H1 (cell line): ENCODE measurements around the gene TCF25. TPM values are rescaled to one million over a fixed set of nuclear protein-coding genes. Genes with fewer than 3 reads are reported as not detected.

Experiments used
- CTCF ChIA-PET: fragments of 300-600 bp; sonication (Branson Sonifier 250); formaldehyde crosslinking; loops from one replicate; lab custom pipeline; 2021; ENCODE audit not compliant: partially characterized antibody; lab: Charles Lee
- POLR2A ChIA-PET: fragments of 300-600 bp; sonication (Branson Sonifier 250); formaldehyde crosslinking; loops from one replicate; lab custom pipeline; 2021; ENCODE audit warnings: inconsistent platforms; ENCODE audit not compliant: partially characterized antibody; lab: Charles Lee
- DNase-seq, 2 experiments: peaks; one replicate each; pipeline versions ENCODE4 v3.0.0 to v3.0.0-alpha.2; 2010 to 2022; ENCODE audit warnings: low spot score in 2 of 2, low read depth in 1 of 2, mixed read lengths in 1 of 2
- FAIRE-seq: peaks from 2 replicates; lab custom pipeline; 2011; peaks lifted over from hg19 to GRCh38; lab: Jason Lieb, UNC
- H2AFZ ChIP-seq: 2 replicates; pipeline ENCODE4 v1.8.1; 2012; ENCODE audit warnings: low read length, inconsistent platforms
- H2AK5ac ChIP-seq: 2 replicates; pipeline ENCODE4 v1.6.1; 2013; ENCODE audit warnings: low read depth, low read length
- H2BK120ac ChIP-seq: replicated peaks from 2 replicates; pipeline ENCODE3; 2013; ENCODE audit warnings: low read depth, low read length, inconsistent platforms
- H2BK12ac ChIP-seq: 2 replicates; pipeline ENCODE4 v1.6.1; 2013; ENCODE audit warnings: low read depth, low read length
- H2BK15ac ChIP-seq: 2 replicates; pipeline ENCODE4 v1.6.1; 2013; ENCODE audit warnings: low read length
- H2BK20ac ChIP-seq: 2 replicates; pipeline ENCODE4 v1.6.1; 2013; ENCODE audit warnings: low read length
- H2BK5ac ChIP-seq: 2 replicates; pipeline ENCODE4 v1.6.1; 2013; ENCODE audit warnings: low read depth, low read length
- H3K14ac ChIP-seq: 2 replicates; pipeline ENCODE4 v1.6.1; 2013; ENCODE audit warnings: inconsistent platforms; ENCODE audit not compliant: insufficient read length
- H3K18ac ChIP-seq: 2 replicates; pipeline ENCODE4 v1.6.1; 2013; ENCODE audit warnings: low read length; ENCODE audit errors: extremely low read depth
- H3K23ac ChIP-seq: 2 replicates; pipeline ENCODE4 v1.6.1; 2013; ENCODE audit warnings: inconsistent platforms; ENCODE audit not compliant: insufficient read length
- H3K23me2 ChIP-seq: 2 replicates; pipeline ENCODE4 v1.6.1; 2013; ENCODE audit warnings: low read depth, low read length
- H3K27ac ChIP-seq: 2 replicates; pipeline ENCODE4 v1.6.1; 2011; ENCODE audit warnings: low read depth, low read length, inconsistent platforms
- H3K27me3 ChIP-seq, 4 experiments: replicated peaks in 1 of 4; 1 replicate in 1 of 4; 2 replicates in 3 of 4; pipeline versions ENCODE4 v1.6.1 to v1.8.1; 2011 to 2013; ENCODE audit warnings: low read length in 3 of 4, mild to moderate bottlenecking in 3 of 4, inconsistent platforms in 2 of 4, mixed read lengths in 2 of 4, moderate library complexity in 1 of 4; ENCODE audit not compliant: control insufficient read depth in 3 of 4, insufficient read depth in 3 of 4; ENCODE audit errors: extremely low read depth in 1 of 4
- H3K36me3 ChIP-seq, 4 experiments: 2 replicates each; pipeline versions ENCODE4 v1.6.1 to v1.8.1; 2011 to 2013; ENCODE audit warnings: mild to moderate bottlenecking in 4 of 4, low read length in 3 of 4, moderate library complexity in 2 of 4, control low read depth in 1 of 4, inconsistent platforms in 1 of 4; ENCODE audit not compliant: insufficient read depth in 4 of 4, control insufficient read depth in 2 of 4
- H3K4ac ChIP-seq: replicated peaks from 2 replicates; pipeline ENCODE3; 2013; ENCODE audit warnings: low read length, low read depth, mixed read lengths, inconsistent platforms; ENCODE audit not compliant: insufficient read length
- H3K4me1 ChIP-seq, 4 experiments: replicated peaks in 1 of 4; 1 replicate in 1 of 4; 2 replicates in 3 of 4; pipeline versions ENCODE4 v1.6.1 to v1.8.1; 2011 to 2013; ENCODE audit warnings: low read length in 3 of 4, inconsistent platforms in 2 of 4, mixed read lengths in 1 of 4; ENCODE audit not compliant: insufficient read depth in 4 of 4, control insufficient read depth in 3 of 4
- H3K4me2 ChIP-seq, 2 experiments: 2 replicates each; pipeline versions ENCODE4 v1.6.1 to v1.8.1; 2011 to 2013; ENCODE audit warnings: low read depth in 2 of 2, low read length in 2 of 2, control low read depth in 1 of 2, inconsistent platforms in 1 of 2, mild to moderate bottlenecking in 1 of 2; ENCODE audit not compliant: insufficient read depth in 1 of 2
- H3K4me3 ChIP-seq, 4 experiments: fragments of 200-600, 300-600 bp in 1 of 4; sonication (generic), shearing (Covaris generic), sonication (Bioruptor Twin) in 1 of 4; 2 replicates each; pipeline versions ENCODE4 v1.5.1 to v1.8.1; 2011 to 2016; ENCODE audit warnings: low read length in 4 of 4, low read depth in 3 of 4, control low read depth in 2 of 4, inconsistent platforms in 2 of 4, mild to moderate bottlenecking in 2 of 4, mixed read lengths in 1 of 4, moderate library complexity in 1 of 4; ENCODE audit not compliant: insufficient read depth in 2 of 4; ENCODE audit errors: extremely low read depth in 1 of 4
- H3K56ac ChIP-seq: replicated peaks from 2 replicates; pipeline ENCODE3; 2013; ENCODE audit warnings: low read depth, mild to moderate bottlenecking, mixed read lengths, low read length, inconsistent platforms; ENCODE audit not compliant: insufficient read length
- H3K79me1 ChIP-seq: 2 replicates; pipeline ENCODE4 v1.6.1; 2013; ENCODE audit warnings: low read depth, low read length, control low read depth
- H3K79me2 ChIP-seq, 2 experiments: 2 replicates each; pipeline versions ENCODE4 v1.6.1 to v1.8.1; 2012 to 2013; ENCODE audit warnings: low read length in 2 of 2, mild to moderate bottlenecking in 2 of 2, inconsistent platforms in 1 of 2; ENCODE audit not compliant: insufficient read depth in 2 of 2, control insufficient read depth in 1 of 2
- H3K9ac ChIP-seq, 4 experiments: replicated peaks in 1 of 4; 1 replicate in 1 of 4; 2 replicates in 3 of 4; pipeline versions ENCODE4 v1.6.1 to v1.8.1; 2011 to 2013; ENCODE audit warnings: low read depth in 3 of 4, low read length in 3 of 4, control low read depth in 2 of 4, mild to moderate bottlenecking in 2 of 4, moderate library complexity in 2 of 4, inconsistent platforms in 1 of 4; ENCODE audit errors: extremely low read depth in 1 of 4
- H3K9me3 ChIP-seq, 2 experiments: 2 replicates each; pipeline versions ENCODE4 v1.6.1 to v1.8.1; 2012 to 2013; ENCODE audit warnings: mild to moderate bottlenecking in 2 of 2, moderate library complexity in 2 of 2, control low read depth in 1 of 2, inconsistent platforms in 1 of 2, low read depth in 1 of 2, low read length in 1 of 2, mixed read lengths in 1 of 2; ENCODE audit not compliant: insufficient read depth in 2 of 2
- H4K20me1 ChIP-seq, 2 experiments: replicated peaks in 1 of 2; 2 replicates each; pipeline versions ENCODE3 to v1.8.1; 2011 to 2013; ENCODE audit warnings: inconsistent platforms in 2 of 2, low read length in 2 of 2, mild to moderate bottlenecking in 1 of 2; ENCODE audit not compliant: insufficient read depth in 2 of 2, control insufficient read depth in 1 of 2
- H4K5ac ChIP-seq: 2 replicates; pipeline ENCODE4 v1.6.1; 2013; ENCODE audit warnings: low read length, low read depth, mixed read lengths, inconsistent platforms; ENCODE audit not compliant: insufficient read length
- H4K8ac ChIP-seq: 2 replicates; pipeline ENCODE4 v1.8.0; 2013; ENCODE audit warnings: mild to moderate bottlenecking, moderate library complexity, low read length, inconsistent platforms; ENCODE audit not compliant: insufficient read depth; ENCODE audit errors: extremely low read depth
- H4K91ac ChIP-seq: replicated peaks from 2 replicates; pipeline ENCODE3; 2013; ENCODE audit warnings: low read length, mixed read lengths, inconsistent platforms; ENCODE audit not compliant: insufficient read length
- CHD1 ChIP-seq: IDR thresholded peaks from 2 replicates; pipeline ENCODE4 v1.6.1; 2012; ENCODE audit warnings: low read depth, low read length, improper control_type of control experiment
- GTF2F1 ChIP-seq: IDR thresholded peaks from 2 replicates; pipeline ENCODE4 v1.6.1; 2012; ENCODE audit warnings: low read depth, low read length, improper control_type of control experiment, borderline replicate concordance
- JUN ChIP-seq: IDR thresholded peaks from 2 replicates; pipeline ENCODE4 v1.6.1; 2011; ENCODE audit warnings: low read depth, mild to moderate bottlenecking, improper control_type of control experiment, low read length
- JUND ChIP-seq: IDR thresholded peaks from 2 replicates; pipeline ENCODE4 v1.6.1; 2011; ENCODE audit warnings: mild to moderate bottlenecking, improper control_type of control experiment, low read length
- KDM1A ChIP-seq: fragments of 200-600, 300-600 bp; sonication (generic); IDR thresholded peaks from 2 replicates; pipeline ENCODE4 v1.7.1; 2016; ENCODE audit warnings: mild to moderate bottlenecking, low read length, borderline replicate concordance
- NRF1 ChIP-seq: IDR thresholded peaks from 2 replicates; pipeline ENCODE4 v1.6.1; 2011; ENCODE audit warnings: mild to moderate bottlenecking, low read depth, low read length, improper control_type of control experiment
- PHF8 ChIP-seq: fragments of 200-600 bp; sonication (generic); conservative IDR thresholded peaks from 2 replicates; pipeline ENCODE4 v1.7.1; 2012; ENCODE audit warnings: low read depth, mild to moderate bottlenecking, inconsistent platforms, low read length, moderate library complexity
- POLR2A ChIP-seq, 2 experiments: IDR thresholded peaks; 1 replicate in 1 of 2; 2 replicates in 1 of 2; pipeline ENCODE4 v1.6.1; 2011; ENCODE audit warnings: low read depth in 2 of 2, low read length in 2 of 2, mild to moderate bottlenecking in 2 of 2; ENCODE audit errors: control extremely low read depth in 1 of 2
- RBBP5 ChIP-seq: IDR thresholded peaks from 2 replicates; pipeline ENCODE4 v1.7.1; 2012; ENCODE audit warnings: low read depth, mild to moderate bottlenecking, inconsistent platforms, low read length, moderate library complexity, borderline replicate concordance
- SIRT6 ChIP-seq: IDR thresholded peaks from one replicate; pipeline ENCODE4 v1.7.1; 2012; ENCODE audit warnings: low read length, inconsistent platforms
- SIX5 ChIP-seq: IDR thresholded peaks from 2 replicates; pipeline ENCODE4 v1.6.1; 2011; ENCODE audit warnings: mild to moderate bottlenecking, low read depth, low read length
- SP2 ChIP-seq: IDR thresholded peaks from 2 replicates; pipeline ENCODE4 v1.6.1; 2012; ENCODE audit warnings: mild to moderate bottlenecking, low read length, inconsistent platforms
- TBP ChIP-seq: IDR thresholded peaks from 2 replicates; pipeline ENCODE4 v1.6.1; 2011; ENCODE audit warnings: low read depth, low read length, improper control_type of control experiment
- WGBS, 2 experiments: shearing (Covaris generic) in 1 of 2; methylation state at CpG; one replicate each; pipeline versions ENCODE4 v1.1.6 to v1.1.7; 2013 to 2015; ENCODE audit warnings: low lambda C conversion rate in 2 of 2, mixed read lengths in 2 of 2, inconsistent platforms in 1 of 2, low coverage in 1 of 2, missing lambda C conversion rate in 1 of 2; ENCODE audit not compliant: insufficient replicate concordance in 2 of 2, insufficient coverage in 1 of 2, insufficient read length in 1 of 2; ENCODE audit errors: extremely low coverage in 1 of 2, missing lambda C conversion rate in 1 of 2; 5-methylcytosine and 5-hydroxymethylcytosine counted together
- polyA plus RNA-seq, 7 experiments: library from polyadenylated mRNA; depleted of rRNA in 3 of 7; stranded (reverse) in 5 of 7; unstranded in 2 of 7; fragments of >200 nt in 5 of 7; fragments of 200-250 nt in 2 of 7; gene quantifications; 1 replicate in 5 of 7; 2 replicates in 1 of 7; 4 replicates in 1 of 7; pipeline versions ENCODE4 v1.2.1 to v1.2.3, GENCODE V29; 2011 to 2013; ENCODE audit warnings: missing spikeins in 2 of 7, mixed read lengths in 2 of 7
- total RNA-seq: library from RNA; stranded (reverse); fragmentation: NEBNext Ultra II Directional; extraction: Animal tissue kit (Norgen Biotek cat#: 25700); gene quantifications from 2 replicates; pipeline ENCODE4 v1.2.1, GENCODE V29; 2021
- TF ChIP-seq, protein P1 (sequence below): IDR thresholded peaks from 2 replicates; pipeline ENCODE4 v1.6.1; 2011; ENCODE audit warnings: low read depth, mild to moderate bottlenecking, low read length; ENCODE audit not compliant: insufficient read depth

The TCF25 gene
- total and polyA plus RNA-seq, 2 of the 8 experiments (the other 6 are each of a cell fraction or from before 2014, with no cell fraction given): 78.1 to 102 TPM

DNA sequence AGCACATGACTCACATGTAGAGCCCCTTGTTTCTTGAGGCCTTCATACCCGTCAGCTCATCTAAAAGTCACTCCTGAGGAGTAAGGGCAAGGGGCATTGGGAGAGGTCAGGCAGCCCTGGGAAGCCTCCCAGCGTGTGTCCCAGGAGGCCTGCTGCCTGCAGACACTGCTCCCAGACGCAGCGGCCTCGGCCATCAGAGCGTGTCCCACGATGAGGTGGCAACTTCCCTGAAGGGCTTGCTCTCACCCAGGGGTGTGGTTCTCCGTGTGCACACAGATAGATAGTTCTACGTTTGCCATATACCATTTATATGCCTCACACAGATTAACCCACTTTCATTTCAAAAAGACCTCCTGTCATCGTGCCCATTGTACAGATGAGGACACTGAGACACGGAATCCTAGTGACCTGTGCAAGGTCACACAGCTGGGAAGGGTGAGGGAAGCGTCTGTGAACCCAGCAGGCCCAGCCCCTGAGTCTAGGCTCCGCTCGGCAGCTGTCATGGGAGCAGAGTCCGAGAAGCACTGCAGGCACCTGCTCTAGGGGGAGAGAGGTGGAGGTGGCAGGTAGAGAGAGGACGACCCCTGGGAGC lies 58.0 kb downstream of the TCF25 start:
- Histone ChIP-seq H4K8ac (no peak overlapping the region), H3K14ac (no peak overlapping the region), H3K27ac (no peak overlapping the region), H3K36me3 (peaks cover 14 to 52% (median 30%) of the 10 kb centered on the region in 4 experiments; a peak in 6 of 8 replicates), H3K23me2 (no peaks in the 10 kb centered on the region), H3K23ac (no peak overlapping the region), H4K5ac (no peak overlapping the region), H3K4me1 (no peaks in the 10 kb centered on the region), H4K20me1 (peaks cover 7 to 32% of the 10 kb centered on the region in 2 experiments), H2BK20ac (no peak overlapping the region), H2AFZ (no peak overlapping the region), H3K79me1 (peaks cover 6% of the 10 kb centered on the region; the same call in 1 of the 2 replicates), H3K9me3 (no peaks in the 10 kb centered on the region), H3K27me3 (no peaks in the 10 kb centered on the region), H2BK15ac (no peak overlapping the region), H2BK5ac (no peak overlapping the region), H3K79me2 (peaks cover 0 to 5% of the 10 kb centered on the region in 2 experiments; a peak in 2 of 4 replicates), H3K4me2 (no peak overlapping the region), H2BK120ac (no peak overlapping the region), H3K56ac (no peak overlapping the region), H3K18ac (no peak overlapping the region), H3K4ac (no peak overlapping the region), H2BK12ac (no peak overlapping the region), H3K9ac (no peak overlapping the region), H3K4me3 (no peak overlapping the region), H4K91ac (no peak overlapping the region), H2AK5ac (no peak overlapping the region)
- CTCF ChIA-PET: interaction anchor here (0.6 kb wide), 1 partner anchor 37 kb away, joined by 3 read pairs; no protein-coding TSS in a partner anchor
- DNase-seq (no peak), FAIRE-seq (no peak)
- POLR2A ChIA-PET: interaction anchor here (1.4 kb wide), 1 partner anchor 9 kb away, joined by 3 read pairs; the partner anchor contains the start of gene TUBB3
- WGBS, 2 experiments: 91% methylated on average over 16 of the region's 16 CpGs; no CpG with 5 or more reads in 1 of the 2 experiments
- TF ChIP-seq CHD1: no peak
- TF ChIP-seq SP2: no peak
- no peak for TF ChIP-seq POLR2A (IDR thresholded peaks at IDR 0.05; ENCODE audit: control extremely low read depth in 1 of 2, low read depth in 2 of 2, low read length in 2 of 2)
- TF ChIP-seq SIX5: no peak
- no peak for TF ChIP-seq TBP
- no peak for TF ChIP-seq JUND
- TF ChIP-seq NRF1: no peak
- no peak for TF ChIP-seq JUN
- TF ChIP-seq, protein P1, sequence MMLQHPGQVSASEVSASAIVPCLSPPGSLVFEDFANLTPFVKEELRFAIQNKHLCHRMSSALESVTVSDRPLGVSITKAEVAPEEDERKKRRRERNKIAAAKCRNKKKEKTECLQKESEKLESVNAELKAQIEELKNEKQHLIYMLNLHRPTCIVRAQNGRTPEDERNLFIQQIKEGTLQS: no peak
- TF ChIP-seq PHF8: no peak
- TF ChIP-seq SIRT6: no peak
- no peak for TF ChIP-seq RBBP5
- TF ChIP-seq GTF2F1: no peak
- TF ChIP-seq KDM1A: no peak
